ENCODE results near the gene IHH.

GRCh38 chr2:219073413-219074129, 12.8 kb upstream of the IHH start:
- TF ChIP-seq YY1 (IDR thresholded peaks at IDR 0.05; ENCODE audit: insufficient read depth, insufficient read length) (no peak), ZNF274 (IDR thresholded peaks at IDR 0.05; ENCODE audit: low read depth, low read length) (no peak)
